ENCODE data around the gene ERN1.
A peak's percentile ranks its signal among the peaks of the same experiment; 100 is the strongest.
"Not testable (repeated sequence)": the region's sequence is repeated elsewhere in the genome, so short reads cannot be mapped to it uniquely, and the experiment has no call there.

The ERN1 gene

DNA sequence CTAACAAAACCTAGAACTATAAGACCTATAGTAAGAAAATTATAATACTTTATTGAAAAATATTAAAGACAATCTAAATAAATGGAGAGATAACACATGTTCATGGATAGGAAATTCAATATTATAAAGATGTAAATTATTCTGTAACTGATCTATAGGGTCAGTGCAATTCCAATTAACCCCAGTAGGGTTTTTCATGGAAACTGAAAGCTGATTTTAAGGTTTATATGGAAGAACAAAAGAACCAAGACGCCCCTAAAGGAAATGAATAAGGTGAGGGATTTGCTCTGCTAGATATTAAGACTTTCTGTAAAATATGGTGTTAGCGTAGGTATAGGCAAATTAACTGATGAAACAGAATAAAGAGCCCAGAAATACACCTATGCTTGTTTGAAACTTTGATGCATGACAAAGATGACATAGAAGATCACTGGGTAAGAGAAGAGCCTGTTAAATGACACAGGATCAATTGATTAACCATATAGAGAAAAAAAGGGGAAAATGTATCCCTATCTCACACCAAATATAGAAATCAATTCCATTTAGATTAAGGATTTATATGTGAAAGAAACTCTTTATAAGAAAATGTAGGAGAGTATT lies 112.5 kb downstream of the ERN1 start:
- no peak for DNase-seq (ENCODE audit: low read depth)
- H3K4me3 ChIP-seq (ENCODE audit: low read depth, low read length): no peak overlapping the region

DNA sequence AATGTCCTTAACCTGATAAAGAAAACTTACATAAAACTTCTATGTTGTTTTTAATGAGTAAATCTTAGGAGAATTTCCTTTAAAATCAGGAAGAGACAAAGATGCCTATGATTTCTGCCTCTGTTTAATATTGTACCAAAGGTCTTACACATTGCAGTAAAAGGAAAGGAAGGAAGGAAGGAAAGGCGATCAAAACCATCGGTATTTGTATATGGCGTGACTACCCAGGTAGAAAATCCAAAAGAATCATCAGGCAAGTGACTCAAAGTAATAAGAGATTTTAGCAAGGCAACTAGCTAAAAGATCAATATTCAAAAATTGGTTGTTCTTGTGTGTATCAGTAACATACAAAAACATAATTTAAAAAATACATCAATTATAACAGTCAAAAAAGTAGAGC lies 113.0 kb downstream of the ERN1 start:
- H3K4me3 ChIP-seq (ENCODE audit: low read depth, low read length): no peak overlapping the region
- DNase-seq (ENCODE audit: low read depth): no peak

DNA sequence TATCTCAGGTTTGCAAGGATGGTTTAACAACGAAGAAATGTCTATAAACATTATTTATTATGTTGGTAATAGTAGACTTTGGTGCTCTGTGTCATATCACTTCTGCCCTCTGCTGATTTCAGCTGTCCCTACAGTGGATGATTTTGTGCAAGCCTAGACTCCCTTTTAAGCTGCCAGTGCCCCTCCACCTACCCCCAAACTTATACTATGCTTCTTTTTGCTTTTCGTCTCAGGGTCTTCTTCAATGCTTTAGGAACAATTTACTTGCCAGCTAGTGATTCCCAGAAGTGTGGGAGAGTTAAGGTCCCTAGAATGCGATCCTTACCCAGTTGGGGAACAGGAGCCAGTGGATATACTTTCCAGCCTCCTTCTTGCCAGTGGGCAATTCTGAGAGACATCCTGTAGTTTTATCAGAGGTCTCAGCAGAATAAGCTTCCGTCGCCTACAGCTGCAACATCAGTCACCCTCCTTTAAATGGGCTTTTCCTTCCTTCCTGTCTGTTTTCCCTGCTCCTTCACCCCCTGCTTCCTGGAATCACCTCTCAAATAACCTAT lies 113.6 kb downstream of the ERN1 start:
- H3K4me3 ChIP-seq (ENCODE audit: low read depth, low read length): no peak overlapping the region
- DNase-seq (ENCODE audit: low read depth): no peak

DNA sequence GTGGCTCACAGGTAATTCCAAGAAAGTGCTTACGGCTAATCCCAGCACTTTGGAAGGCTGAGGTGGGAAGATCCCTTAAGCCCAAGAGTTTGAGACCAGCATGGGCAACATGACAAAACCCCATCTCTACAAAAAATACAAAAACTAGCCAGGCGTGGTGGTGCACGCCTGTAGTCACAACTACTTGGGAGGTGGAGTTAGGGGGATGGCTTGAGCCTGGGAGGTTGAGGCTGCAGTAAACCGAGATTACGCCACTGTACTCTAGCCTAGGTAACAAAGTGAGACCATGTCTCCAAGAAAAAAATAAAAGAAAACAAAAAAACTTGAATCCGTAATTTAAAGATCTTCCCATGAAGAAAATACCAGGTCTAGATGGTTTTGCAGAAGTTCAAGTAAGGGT lies 114.5 kb downstream of the ERN1 start:
- DNase-seq (ENCODE audit: low read depth): no peak
- no peak overlapping the region for H3K4me3 ChIP-seq (ENCODE audit: low read depth, low read length)

DNA sequence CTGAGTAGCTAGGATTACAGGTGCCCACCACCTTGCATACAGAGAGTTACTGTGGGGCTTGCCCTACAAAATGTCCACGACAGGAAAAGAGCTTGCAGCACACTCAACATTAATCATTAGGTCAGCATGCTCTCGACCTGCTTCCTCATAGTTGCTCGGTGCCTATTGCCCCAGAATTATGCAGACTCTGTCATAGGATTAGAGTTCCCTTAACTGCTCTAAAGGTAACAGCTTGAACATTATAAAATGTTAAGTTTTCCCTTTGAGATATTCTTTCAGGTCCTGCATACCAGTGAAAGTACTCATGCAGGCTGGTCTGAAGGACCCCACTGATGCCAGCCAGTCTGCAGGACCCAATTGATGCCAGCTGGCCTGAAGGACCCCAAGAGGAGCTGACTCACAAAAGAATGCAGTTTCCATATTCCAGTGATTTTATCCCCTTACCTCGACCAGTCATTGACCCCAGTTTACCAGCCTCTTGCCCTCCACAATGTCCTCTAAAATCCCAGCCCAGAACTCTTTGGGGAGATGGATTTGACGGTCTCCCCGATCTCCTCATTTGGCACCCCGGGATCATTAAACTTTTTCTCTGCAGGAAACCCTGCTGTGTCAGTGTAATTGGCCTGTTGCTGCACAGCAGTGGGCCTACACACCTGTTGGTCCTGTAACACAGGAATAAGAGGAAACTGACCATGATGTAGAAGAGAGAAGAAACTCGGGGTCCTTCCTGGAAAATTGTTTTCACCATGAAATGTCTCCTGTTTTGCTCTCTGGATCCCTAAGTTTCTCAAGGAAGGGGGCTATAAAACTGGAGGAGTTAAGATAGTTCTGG lies 120.2 kb downstream of the ERN1 start:
- no peak for DNase-seq (ENCODE audit: low read depth)
- H3K4me3 ChIP-seq (ENCODE audit: low read depth, low read length): no peak overlapping the region

DNA sequence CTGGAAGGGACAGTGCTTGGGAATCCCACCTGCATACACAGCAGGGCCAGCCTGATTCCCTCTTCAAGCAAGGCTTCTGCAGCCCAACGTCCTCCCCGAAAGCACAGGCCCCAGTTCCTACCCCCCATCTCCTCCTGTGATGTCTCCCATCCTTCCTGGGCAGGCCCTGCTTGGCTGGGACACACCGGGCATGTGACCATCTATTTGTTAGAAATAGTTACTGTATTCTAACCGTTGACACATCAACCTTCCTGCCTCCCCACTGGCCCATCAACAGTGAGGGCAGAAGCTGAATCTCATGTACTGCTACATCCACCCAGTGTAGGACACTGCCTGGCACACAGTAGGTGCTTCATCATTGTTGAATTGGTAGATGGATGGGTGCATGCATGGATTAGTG lies 121.1 kb downstream of the ERN1 start:
- no peak overlapping the region for H3K4me3 ChIP-seq (ENCODE audit: low read depth, low read length)
- DNase-seq (ENCODE audit: low read depth): no peak

DNA sequence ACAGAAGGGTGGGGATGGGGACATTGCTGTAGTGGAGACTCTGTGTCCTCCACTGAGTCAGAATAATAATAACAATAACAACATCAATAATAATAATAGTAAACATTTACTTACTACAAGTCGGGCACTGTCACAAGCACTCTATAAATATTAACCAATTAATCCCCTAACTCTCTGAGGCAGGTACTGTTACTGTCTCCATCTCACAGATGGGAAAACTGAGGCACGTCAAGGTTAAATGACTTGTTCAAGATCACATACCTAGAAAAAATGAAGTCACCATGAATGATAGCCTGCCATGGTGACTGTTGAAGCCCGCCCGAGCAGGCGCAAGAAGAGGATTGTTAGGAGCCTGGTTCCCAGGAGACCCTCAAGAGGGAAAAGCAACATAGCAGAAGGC lies 121.6 kb downstream of the ERN1 start:
- no peak for DNase-seq (ENCODE audit: low read depth)
- H3K4me3 ChIP-seq (ENCODE audit: low read depth, low read length): no peak overlapping the region

DNA sequence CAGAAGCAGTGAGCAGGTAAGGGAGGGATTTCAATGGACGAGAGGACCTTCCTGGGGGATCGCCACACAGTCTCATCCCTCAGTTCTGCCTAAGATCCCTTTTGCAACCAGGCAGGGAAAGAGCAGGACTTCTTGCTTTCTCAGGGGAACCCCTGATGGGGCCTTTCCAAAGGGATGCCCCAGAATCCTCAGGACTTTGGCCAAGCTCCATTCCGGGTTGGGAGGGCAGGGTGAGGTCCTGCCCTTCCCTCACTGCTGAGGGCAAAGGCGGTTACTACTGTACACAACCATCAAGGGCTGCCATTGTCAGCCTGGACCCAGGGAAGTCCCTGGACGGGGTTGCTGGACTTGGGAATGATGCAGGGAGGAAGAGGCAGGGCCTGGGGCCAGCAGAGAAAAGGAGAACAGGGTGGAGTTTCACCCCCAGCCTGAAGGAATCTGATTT lies 122.1 kb downstream of the ERN1 start:
- no peak for DNase-seq (ENCODE audit: low read depth)
- no peak overlapping the region for H3K4me3 ChIP-seq (ENCODE audit: low read depth, low read length)

DNA sequence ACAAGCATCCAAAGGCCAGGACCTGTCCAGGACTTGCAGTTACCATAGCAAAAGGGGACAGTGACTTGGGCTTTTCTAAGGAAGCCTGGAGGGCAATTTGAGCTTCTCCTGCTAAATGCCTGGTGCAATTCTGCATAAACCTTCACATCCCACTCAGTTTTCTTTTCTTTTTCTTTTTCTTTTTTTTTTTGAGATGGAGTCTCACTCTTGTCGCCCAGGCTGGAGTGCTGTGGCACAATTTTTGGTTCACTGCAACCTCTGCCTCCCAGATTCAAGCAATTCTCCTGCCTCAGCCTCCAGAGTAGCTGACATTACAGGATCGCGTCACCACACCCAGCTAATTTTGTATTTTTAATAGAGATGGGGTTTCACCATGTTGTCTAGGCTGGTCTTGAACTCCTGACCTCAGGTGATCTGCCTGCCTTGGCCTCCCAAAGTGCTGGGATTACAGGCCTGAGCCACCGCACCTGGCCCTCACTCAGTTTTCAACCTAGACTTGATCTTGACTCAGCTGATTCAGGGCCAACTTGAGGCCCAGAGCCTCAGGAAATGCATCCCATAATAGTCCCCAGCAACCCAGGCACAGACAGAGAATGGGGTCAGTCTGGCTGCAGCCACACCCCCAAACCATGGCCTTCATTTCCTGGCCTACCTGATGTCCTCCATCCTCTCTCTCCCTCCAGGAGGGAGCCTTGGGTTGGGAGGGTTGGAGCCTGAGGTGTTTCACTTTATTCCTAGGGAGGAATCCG lies 122.7 kb downstream of the ERN1 start:
- DNase-seq (ENCODE audit: low read depth); H3K4me3 ChIP-seq (ENCODE audit: low read depth, low read length): not testable (repeated sequence)

DNA sequence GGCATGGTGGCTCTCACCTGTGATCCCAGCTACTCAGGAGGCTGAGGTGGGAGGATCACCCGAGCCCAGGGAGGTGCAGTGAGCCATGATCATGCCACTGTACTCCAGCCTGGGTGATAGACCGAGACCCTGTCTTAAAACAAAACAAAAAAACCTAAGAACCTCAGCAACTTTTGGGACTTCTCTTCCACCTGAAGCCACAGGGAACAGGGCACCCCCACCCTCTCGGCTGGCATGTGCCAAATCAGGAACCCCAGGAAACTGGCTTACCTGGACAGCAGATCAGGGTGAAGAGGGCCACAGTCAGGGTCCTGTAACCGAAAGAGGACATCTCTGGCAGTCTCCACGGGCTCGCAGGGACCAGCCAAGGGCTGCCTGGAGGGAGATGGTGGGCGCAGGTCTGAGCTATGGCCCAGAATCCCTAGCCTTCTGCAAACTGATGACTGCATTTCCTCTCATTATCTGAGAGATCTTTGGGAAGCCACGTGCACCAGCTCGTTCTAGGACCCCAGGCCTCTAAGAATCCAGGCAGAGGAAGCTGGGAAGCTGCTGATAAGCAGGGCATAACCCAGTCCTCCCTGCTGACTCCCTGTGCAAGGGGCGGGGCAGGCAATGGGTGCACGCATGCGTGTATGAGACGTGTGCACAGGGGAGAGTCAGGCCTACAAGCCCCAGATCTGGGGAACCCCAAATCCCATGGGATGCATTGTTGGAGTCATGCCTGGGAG lies 123.4 kb downstream of the ERN1 start:
- no peak for DNase-seq (ENCODE audit: low read depth)
- no peak overlapping the region for H3K4me3 ChIP-seq (ENCODE audit: low read depth, low read length)

DNA sequence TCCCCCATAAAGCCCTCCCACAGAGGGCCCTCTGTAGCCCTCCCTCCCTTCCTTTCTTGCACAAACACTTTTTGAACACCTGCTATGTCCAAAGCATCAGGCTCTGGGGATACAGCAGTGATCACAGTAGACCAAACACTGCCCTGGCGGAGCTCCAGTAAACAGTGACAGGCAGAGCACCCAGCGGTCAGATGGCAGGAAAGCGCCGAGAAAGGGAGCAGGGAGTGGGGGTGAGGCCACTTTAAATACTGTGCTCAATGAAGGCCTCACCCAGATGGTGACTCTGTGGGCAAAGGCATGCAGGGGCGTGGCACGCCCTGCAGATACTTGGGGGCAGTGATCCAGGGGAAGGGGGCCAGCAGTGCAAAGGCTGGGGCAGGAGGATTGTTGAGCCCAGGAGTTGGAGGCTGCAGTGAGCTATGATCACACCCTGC lies 124.2 kb downstream of the ERN1 start:
- DNase-seq (ENCODE audit: low read depth): no peak
- no peak overlapping the region for H3K4me3 ChIP-seq (ENCODE audit: low read depth, low read length)

DNA sequence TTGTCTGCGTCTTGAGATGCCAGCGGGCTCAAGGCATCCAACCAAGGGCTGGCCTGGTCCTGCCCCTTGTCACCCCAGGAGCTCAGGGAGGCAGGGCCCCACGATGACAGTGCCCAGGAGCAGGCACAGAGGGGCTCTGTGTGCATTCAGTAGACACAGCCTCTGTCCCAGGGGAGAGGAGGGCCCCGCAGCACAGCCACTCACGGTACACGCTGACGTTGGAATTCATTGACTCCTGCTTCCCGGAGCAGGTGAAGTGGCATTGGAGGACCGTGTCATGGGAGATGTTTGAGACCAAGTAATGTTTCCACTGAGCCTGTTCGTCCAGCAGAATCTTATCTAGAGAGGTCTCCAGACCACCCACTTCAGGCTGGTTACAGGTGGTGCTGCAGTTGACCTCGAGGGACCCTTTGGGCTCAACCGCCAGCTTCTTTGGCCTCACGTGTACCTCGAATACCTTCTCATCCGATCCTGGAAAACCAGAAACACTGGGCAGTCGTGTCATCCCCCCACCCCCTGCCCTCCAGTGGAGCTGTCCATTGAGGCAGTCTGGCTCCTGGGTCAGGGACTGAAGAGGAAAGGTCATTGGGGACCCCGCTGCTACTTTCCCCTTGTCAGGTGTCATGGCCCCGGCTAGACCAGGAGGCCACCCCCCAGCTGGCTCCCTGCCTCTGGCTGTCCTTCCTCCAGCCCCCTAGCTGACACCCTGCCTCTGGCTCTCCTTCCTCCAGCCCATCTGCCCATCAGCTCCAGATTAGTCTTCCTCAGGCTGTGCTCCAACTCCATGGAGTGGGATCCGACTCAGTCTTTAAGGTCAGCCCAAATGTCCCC lies 124.8 kb downstream of the ERN1 start:
- DNase-seq (ENCODE audit: low read depth): no peak
- H3K4me3 ChIP-seq (ENCODE audit: low read depth, low read length): no peak overlapping the region

DNA sequence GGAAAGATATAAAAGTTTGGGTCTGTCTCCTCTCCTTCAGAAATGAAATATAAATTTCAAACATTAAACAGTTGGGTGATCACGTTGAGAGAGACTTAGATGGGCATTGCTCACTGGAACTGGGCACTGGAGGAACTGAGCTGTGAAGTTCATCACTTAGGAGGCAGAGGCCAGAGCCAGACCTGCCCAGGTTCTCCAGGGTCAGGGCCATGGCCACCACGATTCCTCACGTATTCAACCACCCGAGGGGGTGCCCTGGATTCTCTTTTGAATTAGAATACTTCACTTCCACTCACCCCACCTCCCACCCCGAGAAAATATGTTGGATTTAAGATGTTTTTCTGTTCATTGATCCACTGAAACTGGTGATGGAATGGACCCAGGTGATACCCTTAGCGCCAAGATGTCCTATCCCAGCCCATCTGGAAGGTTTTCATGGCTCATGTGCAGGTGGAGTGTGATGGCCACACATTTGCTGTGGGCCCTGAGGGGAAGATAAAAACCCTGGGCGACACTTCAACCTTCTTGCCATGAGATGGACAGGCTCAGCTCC lies 125.7 kb downstream of the ERN1 start:
- DNase-seq (ENCODE audit: low read depth): no peak
- no peak overlapping the region for H3K4me3 ChIP-seq (ENCODE audit: low read depth, low read length)

DNA sequence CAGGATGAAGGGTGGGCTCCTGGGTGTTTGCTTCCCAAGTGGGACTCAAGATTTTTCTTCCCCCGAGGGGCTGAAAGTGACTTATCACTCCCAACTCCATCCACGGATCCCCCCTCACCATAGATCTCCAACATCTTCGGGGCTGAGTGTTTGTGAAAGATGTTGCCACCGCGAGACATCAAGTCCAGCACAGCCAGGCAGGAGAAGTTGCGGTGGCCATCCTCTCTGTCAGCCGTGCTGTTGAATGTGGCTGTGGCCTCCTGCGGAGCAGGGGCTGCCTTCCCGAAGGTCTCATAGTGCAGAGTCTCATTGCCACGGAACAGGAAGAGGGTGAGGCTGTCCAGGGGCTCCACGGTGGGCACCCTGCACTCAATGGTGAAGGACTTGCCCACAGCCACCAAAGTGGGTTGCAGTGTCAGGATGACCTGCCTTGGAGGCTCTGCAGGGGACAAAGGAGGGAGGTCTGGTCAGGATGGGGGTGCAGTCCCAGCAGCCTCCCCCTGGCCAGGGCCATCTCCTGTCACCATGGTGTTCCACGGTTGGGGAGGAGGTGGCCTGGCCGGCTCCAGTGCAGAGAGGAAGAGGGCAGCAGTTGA lies 126.3 kb downstream of the ERN1 start:
- no peak overlapping the region for H3K4me3 ChIP-seq (ENCODE audit: low read depth, low read length)
- no peak for DNase-seq (ENCODE audit: low read depth)

DNA sequence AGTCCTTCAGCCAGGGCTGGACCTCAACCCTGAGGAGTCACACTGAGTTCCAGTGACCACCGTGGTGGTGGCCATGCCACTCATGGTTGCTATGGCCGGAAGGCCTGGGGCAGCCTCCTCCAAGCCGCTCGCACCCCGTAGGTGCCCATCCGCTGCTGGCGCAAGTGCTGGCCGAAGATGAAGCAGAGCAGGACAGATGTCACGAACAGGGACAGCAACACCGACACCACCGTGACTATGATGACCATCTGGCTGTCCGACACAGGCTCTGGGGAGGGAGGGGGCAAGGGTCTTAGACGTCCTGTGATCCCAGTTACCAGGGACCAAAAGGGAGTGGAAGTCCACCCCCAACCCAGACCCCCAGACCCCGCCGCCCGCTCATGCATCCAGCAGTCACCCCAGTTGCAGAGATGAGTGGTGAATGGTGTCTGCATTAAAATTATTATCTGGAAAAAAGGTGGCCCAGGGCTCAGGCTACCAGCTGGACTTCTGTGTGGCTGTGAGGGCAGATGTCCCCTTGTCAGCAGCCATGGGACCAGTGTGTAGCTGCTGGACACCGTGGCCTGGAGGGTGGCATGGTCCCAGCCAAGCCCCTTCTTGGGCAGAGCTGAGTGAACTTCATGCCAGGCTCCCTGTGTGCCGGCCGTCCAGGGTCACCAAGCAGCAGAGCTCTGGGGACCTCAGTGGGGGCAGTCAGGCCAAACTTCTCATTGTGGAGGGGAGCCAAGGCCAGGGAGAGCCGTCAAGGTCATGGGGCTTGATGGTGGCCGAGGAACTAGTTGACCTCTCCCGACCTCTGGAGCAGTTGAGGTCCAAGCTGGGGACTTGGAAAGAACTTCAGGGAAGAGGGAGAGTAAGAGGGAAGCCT lies 127.1 kb downstream of the ERN1 start:
- no peak overlapping the region for H3K4me3 ChIP-seq (ENCODE audit: low read depth, low read length)
- DNase-seq (ENCODE audit: low read depth): no peak

DNA sequence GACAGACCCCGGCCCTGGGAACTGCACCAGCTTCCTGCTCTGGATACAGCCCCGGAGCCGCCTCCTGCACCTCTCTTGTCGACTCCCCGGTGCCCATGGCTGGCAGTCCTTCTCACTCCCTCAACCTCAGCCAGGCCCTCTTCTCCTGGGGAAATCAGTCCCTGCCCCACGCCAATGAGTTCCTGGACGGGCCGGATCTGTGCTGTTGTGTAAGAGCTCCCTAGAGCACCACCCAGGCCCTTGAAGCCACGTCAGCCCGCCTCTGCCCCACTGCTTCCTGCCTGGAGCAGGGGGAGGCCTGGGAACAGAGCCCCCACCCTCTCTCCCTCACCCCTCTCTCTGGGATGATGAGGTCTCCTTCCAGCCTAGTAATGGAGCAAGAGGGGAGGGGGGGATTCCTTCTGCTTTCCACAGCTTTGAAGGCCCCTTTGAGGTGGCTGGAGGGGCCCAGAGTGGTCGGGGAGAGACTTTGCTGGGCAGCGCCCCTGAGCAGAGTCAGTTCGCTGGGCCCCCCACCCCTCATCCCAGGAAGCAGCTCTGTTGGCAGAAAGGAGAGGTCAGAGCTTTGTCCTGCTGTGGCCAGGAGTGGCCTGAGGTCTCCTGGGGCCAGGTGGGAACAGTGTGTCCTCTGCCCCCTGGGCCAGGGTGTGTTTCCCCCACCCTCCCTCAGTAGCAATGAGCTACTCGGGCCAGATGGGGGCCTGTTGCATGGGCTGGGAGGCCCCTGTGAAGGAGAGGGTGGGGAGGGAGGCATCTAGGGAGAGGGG lies 128.0 kb downstream of the ERN1 start:
- H3K4me3 ChIP-seq (ENCODE audit: low read depth, low read length): no peak overlapping the region
- DNase-seq (ENCODE audit: low read depth): peak; percentile 48

All from skeletal muscle cell (primary cell).